ENCODE data around the gene PTPN11.
"Not testable (repeated sequence)": the region's sequence is repeated elsewhere in the genome, so short reads cannot be mapped to it uniquely, and the experiment has no call there.

Gene PTPN11

DNA sequence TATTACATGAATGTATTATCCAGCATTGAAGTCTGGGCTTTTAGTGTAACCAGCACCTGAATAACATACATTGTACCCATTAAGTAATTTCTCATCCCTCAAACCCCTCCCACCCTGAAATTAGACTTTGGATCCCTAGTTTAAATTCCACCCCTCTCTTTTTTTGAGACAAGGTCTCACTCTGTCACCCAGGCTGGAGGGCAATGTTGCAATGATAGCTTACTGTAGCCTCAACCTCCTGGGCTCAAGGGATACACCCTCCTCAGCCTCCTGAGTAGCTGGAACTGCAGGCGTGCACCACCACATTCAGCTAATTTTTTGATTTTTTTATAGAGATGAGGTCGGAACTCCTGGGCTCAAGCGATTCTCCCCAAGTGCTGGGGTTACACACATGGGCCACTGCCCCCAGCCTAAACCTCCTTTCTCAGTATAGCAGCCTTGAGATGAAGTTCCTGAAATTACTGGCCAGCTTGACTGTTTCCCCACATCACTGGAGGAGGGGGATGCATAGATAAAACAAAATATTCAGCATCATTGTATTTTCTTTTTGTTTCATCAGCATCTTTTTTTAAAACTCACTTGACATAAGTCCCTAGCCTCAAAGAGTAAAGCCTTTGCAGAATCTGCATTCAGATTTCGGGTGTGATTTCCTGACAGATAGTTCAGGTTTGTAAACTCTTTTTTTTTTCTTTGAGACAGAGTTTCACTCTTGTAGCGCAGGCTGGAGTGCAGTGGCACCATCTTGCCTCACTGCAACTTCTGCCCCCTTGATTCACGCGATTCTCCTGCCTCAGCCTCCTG lies 7.0 kb downstream of the PTPN11 start:
- ATAC-seq (ENCODE audit: low read depth) (no peak), DNase-seq (ENCODE audit: low spot score) (no peak)
- Histone ChIP-seq H3K27ac (ENCODE audit: poor library complexity, severe bottlenecking) (no peak overlapping the region), H3K4me1 (ENCODE audit: insufficient read depth, poor library complexity, severe bottlenecking) (no peaks in the 10 kb centered on the region), H3K9me3 (ENCODE audit: severe bottlenecking) (no peaks in the 10 kb centered on the region), H3K4me3 (ENCODE audit: severe bottlenecking) (no peak overlapping the region), H3K27me3 (ENCODE audit: insufficient read depth, poor library complexity, severe bottlenecking) (no peaks in the 10 kb centered on the region), H3K36me3 (ENCODE audit: low read depth) (peaks cover 22% of the 10 kb centered on the region)
- no peak for TF ChIP-seq CTCF (IDR thresholded peaks at IDR 0.05; ENCODE audit: poor library complexity, severe bottlenecking)

- Histone ChIP-seq H3K27ac (ENCODE audit: poor library complexity, severe bottlenecking) (no peak overlapping the region), H3K4me1 (ENCODE audit: insufficient read depth, poor library complexity, severe bottlenecking) (no peaks in the 10 kb centered on the region), H3K27me3 (ENCODE audit: insufficient read depth, poor library complexity, severe bottlenecking) (no peaks in the 10 kb centered on the region), H3K9me3 (ENCODE audit: severe bottlenecking) (no peaks in the 10 kb centered on the region), H3K4me3 (ENCODE audit: severe bottlenecking) (no peak overlapping the region), H3K36me3 (ENCODE audit: low read depth) (peaks cover 16% of the 10 kb centered on the region)
- no peak for TF ChIP-seq CTCF (IDR thresholded peaks at IDR 0.05; ENCODE audit: poor library complexity, severe bottlenecking)
- ATAC-seq (ENCODE audit: low read depth) (no peak), DNase-seq (ENCODE audit: low spot score) (no peak)
These were observed 9.0 kb downstream of the PTPN11 start for GRCh38 chr12:112427760-112428159.

DNA sequence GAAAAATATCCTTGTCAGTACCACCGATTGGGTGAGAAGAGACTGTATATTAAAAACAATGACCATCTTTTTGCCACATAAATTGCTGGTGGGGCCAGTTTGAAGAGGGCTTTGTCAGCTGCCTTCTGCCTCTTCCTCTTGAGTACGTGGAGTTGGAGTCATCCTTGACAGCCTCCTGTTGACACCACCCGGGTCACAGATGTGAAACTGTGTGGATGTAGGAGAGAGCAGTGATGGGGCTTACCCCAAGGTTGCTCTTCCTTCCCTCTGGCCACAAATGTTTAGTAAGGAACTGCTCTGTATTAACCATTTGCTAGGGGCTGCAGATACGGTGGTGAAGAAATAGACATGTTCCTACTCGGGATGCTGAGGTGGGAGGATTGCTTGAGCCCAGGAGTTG lies 12.2 kb downstream of the PTPN11 start:
- Histone ChIP-seq H3K9me3 (ENCODE audit: severe bottlenecking) (no peaks in the 10 kb centered on the region), H3K27me3 (ENCODE audit: insufficient read depth, poor library complexity, severe bottlenecking) (no peaks in the 10 kb centered on the region), H3K27ac (ENCODE audit: poor library complexity, severe bottlenecking) (no peak overlapping the region), H3K36me3 (ENCODE audit: low read depth) (peaks cover 28% of the 10 kb centered on the region), H3K4me3 (ENCODE audit: severe bottlenecking) (no peak overlapping the region), H3K4me1 (ENCODE audit: insufficient read depth, poor library complexity, severe bottlenecking) (no peaks in the 10 kb centered on the region)
- TF ChIP-seq CTCF (IDR thresholded peaks at IDR 0.05; ENCODE audit: poor library complexity, severe bottlenecking) = no peak
- no peak for ATAC-seq (ENCODE audit: low read depth)
- DNase-seq (ENCODE audit: low spot score) = no peak

DNA sequence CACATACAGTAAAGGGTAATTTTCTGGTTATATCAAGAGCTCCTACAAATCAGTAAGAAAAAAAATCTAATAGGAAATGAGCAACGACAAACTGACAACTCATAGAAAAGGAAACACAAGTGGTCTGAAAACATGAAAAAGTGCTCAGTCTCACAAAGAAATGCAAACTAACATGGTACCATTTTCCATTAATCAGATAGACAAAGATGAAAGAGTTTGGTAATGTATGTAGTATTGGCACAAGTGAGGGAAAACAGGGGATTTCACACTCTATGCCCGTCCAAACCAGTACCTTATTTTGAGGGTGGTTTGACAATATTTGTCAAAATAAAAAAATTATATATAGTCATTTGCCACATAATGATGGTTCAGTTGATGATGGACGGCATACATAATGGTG lies 13.2 kb downstream of the PTPN11 start:
- TF ChIP-seq CTCF (IDR thresholded peaks at IDR 0.05; ENCODE audit: poor library complexity, severe bottlenecking) = no peak

GRCh38 chr12:112433551-112433950 lies 14.8 kb downstream of the PTPN11 start:
- Histone ChIP-seq H3K4me1 (ENCODE audit: insufficient read depth, poor library complexity, severe bottlenecking) (no peaks in the 10 kb centered on the region), H3K27me3 (ENCODE audit: insufficient read depth, poor library complexity, severe bottlenecking) (no peaks in the 10 kb centered on the region), H3K27ac (ENCODE audit: poor library complexity, severe bottlenecking) (no peak overlapping the region), H3K9me3 (ENCODE audit: severe bottlenecking) (peaks cover 2% of the 10 kb centered on the region), H3K36me3 (ENCODE audit: low read depth) (peaks cover 24% of the 10 kb centered on the region), H3K4me3 (ENCODE audit: severe bottlenecking) (no peak overlapping the region)
- DNase-seq (ENCODE audit: low spot score) (no peak), ATAC-seq (ENCODE audit: low read depth) (no peak)
- TF ChIP-seq CTCF (IDR thresholded peaks at IDR 0.05; ENCODE audit: poor library complexity, severe bottlenecking) = no peak

More for the DNA sequence above, 13.2 kb downstream of the PTPN11 start:
- no peak for DNase-seq (ENCODE audit: low spot score)
- H3K9me3 ChIP-seq (ENCODE audit: severe bottlenecking) = peaks cover 2% of the 10 kb centered on the region
- no peak for ATAC-seq (ENCODE audit: low read depth)
- peaks cover 24% of the 10 kb centered on the region for H3K36me3 ChIP-seq (ENCODE audit: low read depth)
- H3K27ac ChIP-seq (ENCODE audit: poor library complexity, severe bottlenecking) = no peak overlapping the region
- no peaks in the 10 kb centered on the region for H3K27me3 ChIP-seq (ENCODE audit: insufficient read depth, poor library complexity, severe bottlenecking)
- H3K4me1 ChIP-seq (ENCODE audit: insufficient read depth, poor library complexity, severe bottlenecking) = no peaks in the 10 kb centered on the region
- H3K4me3 ChIP-seq (ENCODE audit: severe bottlenecking) = no peak overlapping the region

DNA sequence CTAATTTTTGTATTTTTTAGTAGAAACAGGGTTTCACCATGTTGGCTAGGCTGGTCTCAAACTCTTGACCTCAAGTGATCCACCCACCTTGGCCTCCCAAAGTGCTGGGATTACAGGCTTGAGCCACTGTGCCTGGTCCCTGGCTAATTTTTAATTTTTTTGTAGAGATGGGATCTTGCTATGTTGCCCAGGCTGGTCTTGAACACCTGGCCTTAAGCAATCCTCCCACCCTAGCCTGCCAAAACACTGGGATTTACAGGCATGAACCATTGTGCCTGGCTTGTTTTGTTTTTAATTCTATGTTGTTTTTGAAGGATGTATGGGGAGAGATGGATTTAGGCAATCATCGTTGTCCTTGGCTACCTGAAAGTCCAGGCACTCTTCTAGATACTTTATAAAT lies 19.9 kb downstream of the PTPN11 start:
- ATAC-seq (ENCODE audit: low read depth) = not testable (repeated sequence)

More for the DNA sequence above, 19.9 kb downstream of the PTPN11 start:
- not testable (repeated sequence) for H3K4me3 ChIP-seq (ENCODE audit: severe bottlenecking); H3K36me3 ChIP-seq (ENCODE audit: low read depth); H3K27ac ChIP-seq (ENCODE audit: poor library complexity, severe bottlenecking); H3K9me3 ChIP-seq (ENCODE audit: severe bottlenecking); H3K27me3 ChIP-seq (ENCODE audit: insufficient read depth, poor library complexity, severe bottlenecking); H3K4me1 ChIP-seq (ENCODE audit: insufficient read depth, poor library complexity, severe bottlenecking); DNase-seq (ENCODE audit: low spot score)

Measured in RWPE2 (cell line).